ENCODE measurements around the gene MCC.

- TF ChIP-seq ZBTB10 (tag by site-specific recombination; IDR thresholded peaks at IDR 0.05) (no peak), CTCF (tag by site-specific recombination; IDR thresholded peaks at IDR 0.05) (no peak), BCL11A (tag by site-specific recombination; IDR thresholded peaks at IDR 0.05; ENCODE audit: low read depth) (no peak), KLF9 (tag by site-specific recombination; IDR thresholded peaks at IDR 0.05; ENCODE audit: low read depth) (no peak), ZNF221 (tag by site-specific recombination; IDR thresholded peaks at IDR 0.05; ENCODE audit: borderline replicate concordance) (no peak), ZNF830 (tag by site-specific recombination; IDR thresholded peaks at IDR 0.05; ENCODE audit: low read depth) (no peak), ZNF324 (tag by site-specific recombination; IDR thresholded peaks at IDR 0.05) (no peak)
These were observed 431.3 kb downstream of the MCC start for GRCh38 chr5:113056988-113057387.
